K562 (cell line): ENCODE results near the gene ELF1. TPM values are rescaled to one million over a fixed set of nuclear protein-coding genes. Genes with fewer than 3 reads are reported as not detected.

Experiments used
- ARID1B ChIP-seq: fragments of 450-650 bp; IDR thresholded peaks from 2 replicates; pipeline ENCODE4 v1.6.1; 2016; ENCODE audit warnings: antibody characterized with exemption, mild to moderate bottlenecking, inconsistent platforms
- CBX1 ChIP-seq: sonication (generic); IDR thresholded peaks from 2 replicates; pipeline ENCODE4 v1.6.1; 2016; ENCODE audit warnings: antibody characterized with exemption, low read depth, mild to moderate bottlenecking
- CREM ChIP-seq: IDR thresholded peaks from 2 replicates; pipeline ENCODE4 v1.6.1; 2014; ENCODE audit warnings: antibody characterized with exemption, low read depth
- KDM1A ChIP-seq, 2 experiments: fragments of 450-650 bp; IDR thresholded peaks; 2 replicates each; pipeline ENCODE4 v1.6.1; 2016; ENCODE audit warnings: mild to moderate bottlenecking in 2 of 2
- NRF1 ChIP-seq, 2 experiments: fragments of 450-650 bp; IDR thresholded peaks in 1 of 2; conservative IDR thresholded peaks in 1 of 2; 2 replicates each; pipeline ENCODE4 v1.6.1; 2014; ENCODE audit warnings: mild to moderate bottlenecking in 2 of 2
- SIN3A ChIP-seq, 2 experiments: fragments of 150-350 bp in 1 of 2; IDR thresholded peaks; 2 replicates each; pipeline ENCODE4 v1.6.1; 2011 to 2016; ENCODE audit warnings: borderline replicate concordance in 2 of 2, low read depth in 2 of 2, low read length in 2 of 2, mild to moderate bottlenecking in 2 of 2, moderate library complexity in 2 of 2; ENCODE audit not compliant: control insufficient read depth in 1 of 2
- TOE1 ChIP-seq, 2 experiments: fragments of 450-650 bp in 1 of 2; sonication (generic) in 1 of 2; formaldehyde crosslinking in 1 of 2; IDR thresholded peaks; 2 replicates each; pipeline versions ENCODE4 v1.7.1 to v1.8.0; 2016 to 2022; ENCODE audit warnings: borderline replicate concordance in 2 of 2, mild to moderate bottlenecking in 2 of 2, antibody characterized with exemption in 1 of 2, inconsistent platforms in 1 of 2, low read depth in 1 of 2, missing genetic modification reagents in 1 of 2, moderate library complexity in 1 of 2
- TRIM24 ChIP-seq, 2 experiments: fragments of 450-650 bp; IDR thresholded peaks; 2 replicates each; pipeline ENCODE4 v1.6.1; 2016
- polyA plus RNA-seq, 8 experiments: library from polyadenylated mRNA; depleted of rRNA in 4 of 8; stranded (reverse) in 5 of 8; unstranded in 3 of 8; fragments of >200 nt; fragmentation: Nextera tagmentation in 2 of 8; fragmentation: Illumina TruSeq in 1 of 8; extraction: Ambion mirVana in 2 of 8; extraction: Trizol in 1 of 8; gene quantifications; 2 replicates each; pipeline versions ENCODE4 v1.2.1 to v1.2.3, GENCODE V29; 2011 to 2014; ENCODE audit warnings: inconsistent platforms in 1 of 8, missing spikeins in 1 of 8
- total RNA-seq, 7 experiments: library from RNA; depleted of rRNA in 6 of 7; stranded (reverse); fragments of >200 nt in 6 of 7; fragmentation: Illumina TruSeq in 2 of 7; extraction: Trizol in 2 of 7; gene quantifications; 2 replicates each; pipeline versions ENCODE4 v1.2.1 to v1.2.3, GENCODE V29; 2011 to 2021; ENCODE audit warnings: low replicate concordance in 1 of 7
- TF ChIP-seq, protein P1 (sequence below): fragments of 450-650 bp; IDR thresholded peaks from 2 replicates; pipeline ENCODE4 v1.6.1; 2016; ENCODE audit warnings: mild to moderate bottlenecking, moderate library complexity
- TF ChIP-seq, protein P2 (sequence below): fragments of 250-450 bp; sonication (Bioruptor Pico); IDR thresholded peaks from 2 replicates; pipeline ENCODE4 v1.6.1; 2021; ENCODE audit warnings: mild to moderate bottlenecking
- TF ChIP-seq, protein P3 (sequence below): fragments of 450-650 bp; formaldehyde crosslinking; IDR thresholded peaks from 2 replicates; pipeline ENCODE4 v1.4.0; 2020; ENCODE audit warnings: mild to moderate bottlenecking

ELF1 gene
- total and polyA plus RNA-seq, 9 of the 15 experiments (the other 6 are each of a cell fraction or from before 2014, with no cell fraction given) = 24.7 to 54.4 (median 33.4) TPM

DNA sequence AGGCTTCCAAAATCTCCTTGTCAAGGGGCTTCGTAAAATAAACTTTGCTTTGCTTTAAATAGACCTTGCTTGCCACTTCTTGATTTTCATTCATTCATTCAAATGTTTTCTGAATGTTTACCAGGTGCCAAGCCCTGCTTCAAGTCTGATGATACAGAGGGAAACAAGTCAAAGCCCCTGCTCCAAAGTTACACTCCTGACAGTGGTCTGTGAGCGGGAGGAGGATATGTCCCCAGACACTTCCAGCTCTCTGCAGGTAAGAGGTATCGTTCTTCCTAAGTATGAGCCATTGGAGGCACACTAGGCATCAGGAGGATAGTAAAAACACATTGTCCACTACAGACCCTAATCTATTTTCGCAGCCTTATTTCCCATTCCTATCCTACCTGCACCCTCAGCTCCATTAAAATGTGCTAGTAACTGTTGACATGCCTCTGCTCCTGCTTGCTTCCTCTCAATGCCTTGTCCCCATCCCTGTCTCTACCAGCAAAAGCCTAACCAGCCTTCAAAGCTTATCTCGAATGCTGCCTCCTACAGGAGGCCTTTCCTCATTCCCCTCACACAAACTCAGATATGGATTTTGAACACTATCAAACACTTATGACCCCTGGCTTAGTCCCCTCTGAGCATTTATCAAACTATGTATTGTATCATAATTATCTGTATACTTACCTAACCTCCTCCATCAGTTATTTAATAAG lies 36.0 kb upstream of the ELF1 start (continued):
- no peak for TF ChIP-seq CREM
- TF ChIP-seq CBX1 = no peak
- no peak for TF ChIP-seq TOE1 (IDR thresholded peaks at IDR 0.05; ENCODE audit: borderline replicate concordance)
- TF ChIP-seq TOE1 (CRISPR knock-in tag; IDR thresholded peaks at IDR 0.05; ENCODE audit: borderline replicate concordance, low read depth) = no peak
- TF ChIP-seq KDM1A (IDR thresholded peaks at IDR 0.05) = no peak
- no peak for TF ChIP-seq NRF1 (conservative IDR thresholded peaks at IDR 0.05 in 1 of 2, IDR thresholded peaks at IDR 0.05 in 1 of 2)
- TF ChIP-seq TRIM24 (IDR thresholded peaks at IDR 0.05) = no peak
- TF ChIP-seq ARID1B = peak; percentile 25; the same call in 1 of the 2 replicates
- TF ChIP-seq, protein P1, sequence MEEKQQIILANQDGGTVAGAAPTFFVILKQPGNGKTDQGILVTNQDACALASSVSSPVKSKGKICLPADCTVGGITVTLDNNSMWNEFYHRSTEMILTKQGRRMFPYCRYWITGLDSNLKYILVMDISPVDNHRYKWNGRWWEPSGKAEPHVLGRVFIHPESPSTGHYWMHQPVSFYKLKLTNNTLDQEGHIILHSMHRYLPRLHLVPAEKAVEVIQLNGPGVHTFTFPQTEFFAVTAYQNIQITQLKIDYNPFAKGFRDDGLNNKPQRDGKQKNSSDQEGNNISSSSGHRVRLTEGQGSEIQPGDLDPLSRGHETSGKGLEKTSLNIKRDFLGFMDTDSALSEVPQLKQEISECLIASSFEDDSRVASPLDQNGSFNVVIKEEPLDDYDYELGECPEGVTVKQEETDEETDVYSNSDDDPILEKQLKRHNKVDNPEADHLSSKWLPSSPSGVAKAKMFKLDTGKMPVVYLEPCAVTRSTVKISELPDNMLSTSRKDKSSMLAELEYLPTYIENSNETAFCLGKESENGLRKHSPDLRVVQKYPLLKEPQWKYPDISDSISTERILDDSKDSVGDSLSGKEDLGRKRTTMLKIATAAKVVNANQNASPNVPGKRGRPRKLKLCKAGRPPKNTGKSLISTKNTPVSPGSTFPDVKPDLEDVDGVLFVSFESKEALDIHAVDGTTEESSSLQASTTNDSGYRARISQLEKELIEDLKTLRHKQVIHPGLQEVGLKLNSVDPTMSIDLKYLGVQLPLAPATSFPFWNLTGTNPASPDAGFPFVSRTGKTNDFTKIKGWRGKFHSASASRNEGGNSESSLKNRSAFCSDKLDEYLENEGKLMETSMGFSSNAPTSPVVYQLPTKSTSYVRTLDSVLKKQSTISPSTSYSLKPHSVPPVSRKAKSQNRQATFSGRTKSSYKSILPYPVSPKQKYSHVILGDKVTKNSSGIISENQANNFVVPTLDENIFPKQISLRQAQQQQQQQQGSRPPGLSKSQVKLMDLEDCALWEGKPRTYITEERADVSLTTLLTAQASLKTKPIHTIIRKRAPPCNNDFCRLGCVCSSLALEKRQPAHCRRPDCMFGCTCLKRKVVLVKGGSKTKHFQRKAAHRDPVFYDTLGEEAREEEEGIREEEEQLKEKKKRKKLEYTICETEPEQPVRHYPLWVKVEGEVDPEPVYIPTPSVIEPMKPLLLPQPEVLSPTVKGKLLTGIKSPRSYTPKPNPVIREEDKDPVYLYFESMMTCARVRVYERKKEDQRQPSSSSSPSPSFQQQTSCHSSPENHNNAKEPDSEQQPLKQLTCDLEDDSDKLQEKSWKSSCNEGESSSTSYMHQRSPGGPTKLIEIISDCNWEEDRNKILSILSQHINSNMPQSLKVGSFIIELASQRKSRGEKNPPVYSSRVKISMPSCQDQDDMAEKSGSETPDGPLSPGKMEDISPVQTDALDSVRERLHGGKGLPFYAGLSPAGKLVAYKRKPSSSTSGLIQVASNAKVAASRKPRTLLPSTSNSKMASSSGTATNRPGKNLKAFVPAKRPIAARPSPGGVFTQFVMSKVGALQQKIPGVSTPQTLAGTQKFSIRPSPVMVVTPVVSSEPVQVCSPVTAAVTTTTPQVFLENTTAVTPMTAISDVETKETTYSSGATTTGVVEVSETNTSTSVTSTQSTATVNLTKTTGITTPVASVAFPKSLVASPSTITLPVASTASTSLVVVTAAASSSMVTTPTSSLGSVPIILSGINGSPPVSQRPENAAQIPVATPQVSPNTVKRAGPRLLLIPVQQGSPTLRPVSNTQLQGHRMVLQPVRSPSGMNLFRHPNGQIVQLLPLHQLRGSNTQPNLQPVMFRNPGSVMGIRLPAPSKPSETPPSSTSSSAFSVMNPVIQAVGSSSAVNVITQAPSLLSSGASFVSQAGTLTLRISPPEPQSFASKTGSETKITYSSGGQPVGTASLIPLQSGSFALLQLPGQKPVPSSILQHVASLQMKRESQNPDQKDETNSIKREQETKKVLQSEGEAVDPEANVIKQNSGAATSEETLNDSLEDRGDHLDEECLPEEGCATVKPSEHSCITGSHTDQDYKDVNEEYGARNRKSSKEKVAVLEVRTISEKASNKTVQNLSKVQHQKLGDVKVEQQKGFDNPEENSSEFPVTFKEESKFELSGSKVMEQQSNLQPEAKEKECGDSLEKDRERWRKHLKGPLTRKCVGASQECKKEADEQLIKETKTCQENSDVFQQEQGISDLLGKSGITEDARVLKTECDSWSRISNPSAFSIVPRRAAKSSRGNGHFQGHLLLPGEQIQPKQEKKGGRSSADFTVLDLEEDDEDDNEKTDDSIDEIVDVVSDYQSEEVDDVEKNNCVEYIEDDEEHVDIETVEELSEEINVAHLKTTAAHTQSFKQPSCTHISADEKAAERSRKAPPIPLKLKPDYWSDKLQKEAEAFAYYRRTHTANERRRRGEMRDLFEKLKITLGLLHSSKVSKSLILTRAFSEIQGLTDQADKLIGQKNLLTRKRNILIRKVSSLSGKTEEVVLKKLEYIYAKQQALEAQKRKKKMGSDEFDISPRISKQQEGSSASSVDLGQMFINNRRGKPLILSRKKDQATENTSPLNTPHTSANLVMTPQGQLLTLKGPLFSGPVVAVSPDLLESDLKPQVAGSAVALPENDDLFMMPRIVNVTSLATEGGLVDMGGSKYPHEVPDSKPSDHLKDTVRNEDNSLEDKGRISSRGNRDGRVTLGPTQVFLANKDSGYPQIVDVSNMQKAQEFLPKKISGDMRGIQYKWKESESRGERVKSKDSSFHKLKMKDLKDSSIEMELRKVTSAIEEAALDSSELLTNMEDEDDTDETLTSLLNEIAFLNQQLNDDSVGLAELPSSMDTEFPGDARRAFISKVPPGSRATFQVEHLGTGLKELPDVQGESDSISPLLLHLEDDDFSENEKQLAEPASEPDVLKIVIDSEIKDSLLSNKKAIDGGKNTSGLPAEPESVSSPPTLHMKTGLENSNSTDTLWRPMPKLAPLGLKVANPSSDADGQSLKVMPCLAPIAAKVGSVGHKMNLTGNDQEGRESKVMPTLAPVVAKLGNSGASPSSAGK = no peak
- TF ChIP-seq SIN3A (IDR thresholded peaks at IDR 0.05; ENCODE audit: borderline replicate concordance in 2 of 2, control insufficient read depth in 1 of 2, low read depth in 2 of 2, low read length in 2 of 2) = no peak
- TF ChIP-seq, protein P2, sequence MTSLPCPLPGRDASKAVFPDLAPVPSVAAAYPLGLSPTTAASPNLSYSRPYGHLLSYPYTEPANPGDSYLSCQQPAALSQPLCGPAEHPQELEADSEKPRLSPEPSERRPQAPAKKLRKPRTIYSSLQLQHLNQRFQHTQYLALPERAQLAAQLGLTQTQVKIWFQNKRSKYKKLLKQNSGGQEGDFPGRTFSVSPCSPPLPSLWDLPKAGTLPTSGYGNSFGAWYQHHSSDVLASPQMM (CRISPR knock-in tag) = no peak
- TF ChIP-seq, protein P3, sequence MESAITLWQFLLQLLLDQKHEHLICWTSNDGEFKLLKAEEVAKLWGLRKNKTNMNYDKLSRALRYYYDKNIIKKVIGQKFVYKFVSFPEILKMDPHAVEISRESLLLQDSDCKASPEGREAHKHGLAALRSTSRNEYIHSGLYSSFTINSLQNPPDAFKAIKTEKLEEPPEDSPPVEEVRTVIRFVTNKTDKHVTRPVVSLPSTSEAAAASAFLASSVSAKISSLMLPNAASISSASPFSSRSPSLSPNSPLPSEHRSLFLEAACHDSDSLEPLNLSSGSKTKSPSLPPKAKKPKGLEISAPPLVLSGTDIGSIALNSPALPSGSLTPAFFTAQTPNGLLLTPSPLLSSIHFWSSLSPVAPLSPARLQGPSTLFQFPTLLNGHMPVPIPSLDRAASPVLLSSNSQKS (CRISPR knock-in tag) = no peak
